Stomach smooth muscle (tissue), 2 donors: ENCODE measurements around the gene CX3CR1.

Experiments used
- H3K27ac ChIP-seq: one replicate; pipeline ENCODE4 v1.7.0; 2013; ENCODE audit warnings: mild to moderate bottlenecking, low read length, inconsistent platforms
- H3K27me3 ChIP-seq, 2 donors: one replicate each; pipeline ENCODE4 v1.7.0; 2013; ENCODE audit warnings: low read length in 2 of 2; ENCODE audit not compliant: insufficient read depth in 2 of 2, control insufficient read depth in 1 of 2
- H3K36me3 ChIP-seq, 2 donors: one replicate each; pipeline ENCODE4 v1.7.0; 2013; ENCODE audit warnings: low read length in 2 of 2; ENCODE audit not compliant: control insufficient read depth in 2 of 2, insufficient read depth in 2 of 2
- H3K4me1 ChIP-seq: one replicate; pipeline ENCODE4 v1.7.0; 2013; ENCODE audit warnings: low read length; ENCODE audit not compliant: control insufficient read depth, insufficient read depth
- H3K4me3 ChIP-seq, 2 donors: one replicate each; pipeline ENCODE4 v1.7.0; 2013; ENCODE audit warnings: low read length in 2 of 2
- H3K9ac ChIP-seq, 2 donors: one replicate each; pipeline ENCODE4 v1.7.0; 2013; ENCODE audit warnings: low read length in 2 of 2, mild to moderate bottlenecking in 1 of 2
- H3K9me3 ChIP-seq, 2 donors: one replicate each; pipeline ENCODE4 v1.7.0; 2013; ENCODE audit warnings: low read length in 2 of 2; ENCODE audit not compliant: control insufficient read depth in 2 of 2
- donor health status: healthy.
- donor health status: Pancreatic carcinoma.

The CX3CR1 gene

DNA sequence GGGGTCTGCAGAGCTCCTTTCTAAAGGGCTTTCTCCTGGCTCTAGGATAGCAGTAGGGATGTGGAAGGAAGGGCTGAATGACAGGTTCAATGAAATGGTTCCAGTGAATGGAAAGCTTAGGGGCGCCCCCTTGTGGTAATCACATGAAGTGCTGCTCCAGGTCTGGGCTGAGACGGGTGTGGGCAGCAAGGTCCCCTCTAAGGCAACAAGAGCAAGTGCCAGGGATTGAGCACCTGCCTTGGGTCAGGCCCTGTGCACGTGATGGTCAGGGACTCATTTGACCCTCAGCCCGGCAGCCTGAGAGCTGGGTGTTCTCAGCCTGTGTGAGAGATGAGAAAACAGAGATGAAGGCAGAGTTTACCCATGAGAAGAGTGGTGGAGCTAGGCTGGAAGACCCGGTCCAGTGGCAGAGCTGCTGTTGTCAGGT is 12.1 kb upstream of the CX3CR1 start:
- Histone ChIP-seq H3K9ac (no peak overlapping the region), H3K4me1 (no peaks in the 10 kb centered on the region), H3K27ac (no peak overlapping the region), H3K9me3 (no peaks in the 10 kb centered on the region), H3K36me3 (no peaks in the 10 kb centered on the region), H3K27me3 (no peaks in the 10 kb centered on the region), H3K4me3 (no peak overlapping the region)

DNA sequence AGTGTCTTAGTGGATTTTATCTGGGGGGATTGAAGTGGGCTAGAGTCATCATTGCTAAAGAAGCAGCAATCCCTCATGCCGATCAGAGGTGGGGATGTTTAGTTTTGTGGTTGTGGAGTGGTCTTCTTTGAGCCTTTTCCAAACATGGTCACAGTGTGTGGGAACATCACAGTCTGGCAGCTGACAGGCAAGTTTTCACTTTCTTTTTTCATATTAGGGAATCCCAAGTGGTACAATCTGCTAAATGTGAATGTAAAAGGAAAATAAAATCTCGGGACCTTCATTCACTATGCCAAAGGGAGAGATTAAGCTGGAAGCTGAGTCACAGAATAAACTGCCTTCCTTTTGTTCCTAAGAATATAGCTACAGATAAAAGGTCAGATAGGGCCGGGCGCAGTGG is 10.4 kb upstream of the CX3CR1 start:
- H3K4me3 ChIP-seq: no peak overlapping the region
- no peak overlapping the region for H3K27ac ChIP-seq
- no peaks in the 10 kb centered on the region for H3K36me3 ChIP-seq
- H3K9ac ChIP-seq: no peak overlapping the region
- no peaks in the 10 kb centered on the region for H3K9me3 ChIP-seq
- no peaks in the 10 kb centered on the region for H3K27me3 ChIP-seq
- no peaks in the 10 kb centered on the region for H3K4me1 ChIP-seq

GRCh38 chr3:39289107-39289506 is 9.3 kb upstream of the CX3CR1 start:
- no peaks in the 10 kb centered on the region for H3K27me3 ChIP-seq
- no peaks in the 10 kb centered on the region for H3K4me1 ChIP-seq
- no peak overlapping the region for H3K4me3 ChIP-seq
- no peaks in the 10 kb centered on the region for H3K36me3 ChIP-seq
- H3K9ac ChIP-seq: no peak overlapping the region
- no peak overlapping the region for H3K27ac ChIP-seq
- no peaks in the 10 kb centered on the region for H3K9me3 ChIP-seq

GRCh38 chr3:39288300-39288808 is 8.5 kb upstream of the CX3CR1 start:
- Histone ChIP-seq H3K9ac (no peak overlapping the region), H3K4me3 (no peak overlapping the region), H3K9me3 (no peaks in the 10 kb centered on the region), H3K27me3 (no peaks in the 10 kb centered on the region), H3K4me1 (no peaks in the 10 kb centered on the region), H3K27ac (no peak overlapping the region), H3K36me3 (no peaks in the 10 kb centered on the region)

- no peak overlapping the region for H3K27ac ChIP-seq
- H3K9ac ChIP-seq: no peak overlapping the region
- no peaks in the 10 kb centered on the region for H3K9me3 ChIP-seq
- no peaks in the 10 kb centered on the region for H3K36me3 ChIP-seq
- H3K4me3 ChIP-seq: no peak overlapping the region
- no peaks in the 10 kb centered on the region for H3K27me3 ChIP-seq
- no peaks in the 10 kb centered on the region for H3K4me1 ChIP-seq
These were observed 7.7 kb upstream of the CX3CR1 start for GRCh38 chr3:39287216-39288164.

GRCh38 chr3:39286771-39287170 is 6.9 kb upstream of the CX3CR1 start:
- no peak overlapping the region for H3K27ac ChIP-seq
- no peaks in the 10 kb centered on the region for H3K36me3 ChIP-seq
- H3K27me3 ChIP-seq: no peaks in the 10 kb centered on the region
- no peaks in the 10 kb centered on the region for H3K4me1 ChIP-seq
- no peak overlapping the region for H3K4me3 ChIP-seq
- H3K9me3 ChIP-seq: no peaks in the 10 kb centered on the region
- H3K9ac ChIP-seq: no peak overlapping the region

DNA sequence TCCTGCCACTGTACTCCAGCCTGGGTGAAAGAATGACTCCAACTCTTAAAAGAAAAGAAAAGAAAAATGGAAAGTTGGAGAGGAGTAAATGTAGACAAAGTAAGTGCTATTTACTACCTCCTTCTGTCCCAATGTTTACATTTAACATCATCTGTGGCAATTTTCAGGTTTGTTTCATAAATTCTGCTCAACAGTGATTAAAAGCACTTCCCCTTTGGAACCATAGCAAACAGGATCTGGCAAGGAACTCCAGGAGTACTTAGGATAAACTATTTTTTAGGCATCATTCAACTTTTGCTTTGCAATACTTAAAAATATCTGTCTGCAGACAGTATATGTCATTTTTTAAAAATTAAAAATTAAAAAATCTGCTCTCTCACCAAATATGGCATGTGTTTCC is 5.5 kb upstream of the CX3CR1 start:
- Histone ChIP-seq H3K4me1 (no peaks in the 10 kb centered on the region), H3K4me3 (no peak overlapping the region), H3K36me3 (no peaks in the 10 kb centered on the region), H3K27me3 (peaks cover 0 to 2% of the 10 kb centered on the region in 2 donors), H3K27ac (no peak overlapping the region), H3K9ac (no peak overlapping the region), H3K9me3 (no peaks in the 10 kb centered on the region)

GRCh38 chr3:39284457-39284881 is 4.6 kb upstream of the CX3CR1 start:
- Histone ChIP-seq H3K9ac (no peak overlapping the region), H3K4me3 (no peak overlapping the region), H3K27ac (no peak overlapping the region)

GRCh38 chr3:39282057-39282456 is 2.2 kb upstream of the CX3CR1 start:
- Histone ChIP-seq H3K4me3 (no peak overlapping the region), H3K27me3 (peaks cover 0 to 2% of the 10 kb centered on the region in 2 donors), H3K36me3 (no peaks in the 10 kb centered on the region), H3K4me1 (no peaks in the 10 kb centered on the region), H3K27ac (no peak overlapping the region), H3K9me3 (no peaks in the 10 kb centered on the region), H3K9ac (no peak overlapping the region)

More at GRCh38 chr3:39284457-39284881, 4.6 kb upstream of the CX3CR1 start:
- H3K27me3 ChIP-seq: peaks cover 0 to 2% of the 10 kb centered on the region in 2 donors
- H3K9me3 ChIP-seq: no peaks in the 10 kb centered on the region
- no peaks in the 10 kb centered on the region for H3K36me3 ChIP-seq
- no peaks in the 10 kb centered on the region for H3K4me1 ChIP-seq

GRCh38 chr3:39281533-39281932 is 1.7 kb upstream of the CX3CR1 start:
- H3K4me1 ChIP-seq: no peaks in the 10 kb centered on the region
- no peak overlapping the region for H3K27ac ChIP-seq
- H3K4me3 ChIP-seq: no peak overlapping the region
- H3K9ac ChIP-seq: no peak overlapping the region
- H3K36me3 ChIP-seq: no peaks in the 10 kb centered on the region
- H3K27me3 ChIP-seq: peaks cover 0 to 2% of the 10 kb centered on the region in 2 donors
- no peaks in the 10 kb centered on the region for H3K9me3 ChIP-seq

- Histone ChIP-seq H3K36me3 (no peaks in the 10 kb centered on the region), H3K27me3 (peaks cover 0 to 2% of the 10 kb centered on the region in 2 donors), H3K9me3 (no peaks in the 10 kb centered on the region), H3K9ac (no peak overlapping the region), H3K27ac (no peak overlapping the region), H3K4me1 (no peaks in the 10 kb centered on the region), H3K4me3 (no peak overlapping the region)
These were observed 735 bp upstream of the CX3CR1 start for GRCh38 chr3:39280571-39280970.
